Fibroblast of skin of right biceps (primary cell): ENCODE measurements around the gene SLC25A1.

Experiments used
- DNase-seq: peaks from one replicate; pipeline ENCODE4 v3.0.0-alpha.2; 2013

The SLC25A1 gene

GRCh38 chr22:19134176-19134831 is 44.2 kb downstream of the SLC25A1 start:
- no peak for DNase-seq

- DNase-seq, result no peak
Measured at GRCh38 chr22:19133561-19133960, 45.0 kb downstream of the SLC25A1 start.

- no peak for DNase-seq
Measured at GRCh38 chr22:19132693-19133400, 45.7 kb downstream of the SLC25A1 start.

GRCh38 chr22:19132153-19132552 is 46.4 kb downstream of the SLC25A1 start:
- DNase-seq, result no peak

- DNase-seq, result no peak
Measured at GRCh38 chr22:19131685-19132015, 46.9 kb downstream of the SLC25A1 start.

- DNase-seq, result no peak
Measured at GRCh38 chr22:19130959-19131684, 47.4 kb downstream of the SLC25A1 start, which contains the start of gene TSSK2. TSSK2 (plus strand) TSS chr22:19131308; CDS start chr22:19131400, 92 bp downstream.

GRCh38 chr22:19129871-19130270 is 48.7 kb downstream of the SLC25A1 start:
- DNase-seq, result no peak

- no peak for DNase-seq
Measured at GRCh38 chr22:19128946-19129727, 49.4 kb downstream of the SLC25A1 start.

- no peak for DNase-seq
Measured at GRCh38 chr22:19128009-19128401, 50.5 kb downstream of the SLC25A1 start.

GRCh38 chr22:19127329-19128008 is 51.1 kb downstream of the SLC25A1 start:
- no peak for DNase-seq

- DNase-seq, result no peak
Measured at GRCh38 chr22:19126309-19127273, 51.9 kb downstream of the SLC25A1 start.
